Ascending aorta (tissue), 2 donors: ENCODE measurements around the gene MLLT6. TPM values are rescaled to one million over a fixed set of nuclear protein-coding genes. Genes with fewer than 3 reads are reported as not detected.

Experiments
- DNase-seq, 2 donors: peaks; one replicate each; pipeline ENCODE4 v3.0.0-alpha.2; 2019; ENCODE audit warnings: low spot score in 2 of 2
- H3K27ac ChIP-seq, 2 donors: fragments of 200-600 bp; sonication (generic); one replicate each; pipeline ENCODE4 v1.5.1; 2016 to 2017; ENCODE audit warnings: mild to moderate bottlenecking in 1 of 2
- H3K27me3 ChIP-seq: fragments of 200-600 bp; sonication (generic); one replicate; pipeline ENCODE4 v1.5.1; 2017
- H3K36me3 ChIP-seq, 2 donors: fragments of 200-600 bp; sonication (generic); one replicate each; pipeline ENCODE4 v1.5.1; 2016
- H3K4me1 ChIP-seq, 2 donors: fragments of 200-600 bp; sonication (generic); one replicate each; pipeline ENCODE4 v1.5.1; 2016 to 2017; ENCODE audit warnings: mild to moderate bottlenecking in 1 of 2
- H3K4me3 ChIP-seq, 2 donors: fragments of 200-600 bp; sonication (generic); one replicate each; pipeline ENCODE4 v1.5.1; 2016 to 2017; ENCODE audit warnings: mild to moderate bottlenecking in 1 of 2
- H3K9me3 ChIP-seq, 2 donors: fragments of 200-600 bp; sonication (generic); one replicate each; pipeline ENCODE4 v1.5.1; 2016
- CTCF ChIP-seq, 3 experiments: fragments of 200-600 bp in 2 of 3; fragments of 450-650 bp in 1 of 3; sonication (generic) in 2 of 3; IDR thresholded peaks; one replicate each; pipeline ENCODE4 v1.5.1; 2016 to 2019; ENCODE audit warnings: antibody characterized with exemption in 3 of 3, mild to moderate bottlenecking in 1 of 3, moderate library complexity in 1 of 3
- intact Hi-C: fragments of 100-400 bp; cut with DNase I; formaldehyde crosslinking; loops from one replicate; pipeline ENCODE4 v1.15.1; 2023
- total RNA-seq: library from RNA; depleted of rRNA; stranded (reverse); fragments of >200 nt; gene quantifications from one replicate; pipeline ENCODE4 v1.1.0, GENCODE V29; 2016

MLLT6 gene
- total RNA-seq, 1 donor from 2014 or later, result 100 TPM

DNA sequence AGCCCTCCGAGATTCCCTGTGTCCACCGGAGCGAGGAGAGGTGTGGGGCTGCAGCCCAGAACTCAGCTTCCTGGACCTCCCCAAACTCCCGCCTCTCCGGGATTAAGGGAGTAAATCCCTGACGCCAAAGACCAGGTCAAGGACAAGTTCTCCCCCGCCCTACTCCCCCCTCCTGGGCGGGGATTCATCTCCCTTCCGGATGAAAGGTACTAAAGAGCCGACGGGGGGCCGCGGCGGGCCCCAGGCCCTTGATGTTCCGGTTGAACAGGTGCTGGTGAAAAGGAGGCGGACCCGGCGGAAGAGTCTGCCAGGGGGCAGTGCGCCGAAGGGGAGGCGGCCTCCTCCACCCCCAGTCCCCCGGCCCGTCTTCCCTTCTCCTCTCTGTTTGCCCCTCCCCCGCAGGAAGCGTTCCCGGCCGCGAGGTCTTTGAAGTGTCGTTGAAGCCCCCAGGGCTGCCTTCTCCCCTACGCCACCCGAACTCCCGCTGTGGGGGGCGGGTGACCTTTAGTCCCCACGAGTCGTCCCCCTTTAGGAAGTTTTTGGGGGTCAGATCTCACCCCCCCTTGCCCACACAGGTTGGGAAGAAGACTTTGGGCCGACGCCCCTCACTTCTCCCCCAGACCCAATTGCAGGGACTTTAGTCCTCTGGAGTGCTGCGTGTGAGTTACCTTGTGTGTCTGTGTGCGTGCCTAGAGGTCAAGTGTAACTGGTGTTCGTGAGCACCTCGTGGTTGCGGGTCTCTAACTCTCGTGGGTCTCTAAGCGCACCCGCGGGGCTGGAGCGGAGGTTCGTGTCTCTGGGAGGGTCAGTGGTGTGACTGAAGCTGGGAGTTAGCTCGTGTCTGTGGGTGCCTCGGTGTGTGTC is 1.1 kb upstream of the MLLT6 start:
- peak; percentile 14 to 88 for DNase-seq
- Histone ChIP-seq H3K4me3 (peak overlapping the region; percentile 97 to 98), H3K4me1 (peaks cover 4 to 18% of the 10 kb centered on the region in 2 donors), H3K27me3 (no peaks in the 10 kb centered on the region), H3K27ac (peak overlapping the region; percentile 93 to 98), H3K36me3 (peaks cover 0 to 8% of the 10 kb centered on the region in 2 donors), H3K9me3 (no peaks in the 10 kb centered on the region)
- intact Hi-C loops, result loop anchor here (2.0 kb wide), 2 partner anchors 47 to 95 kb away; partner anchors contain the start of gene PIP4K2B
- TF ChIP-seq CTCF (IDR thresholded peaks at IDR 0.05), result no peak

DNA sequence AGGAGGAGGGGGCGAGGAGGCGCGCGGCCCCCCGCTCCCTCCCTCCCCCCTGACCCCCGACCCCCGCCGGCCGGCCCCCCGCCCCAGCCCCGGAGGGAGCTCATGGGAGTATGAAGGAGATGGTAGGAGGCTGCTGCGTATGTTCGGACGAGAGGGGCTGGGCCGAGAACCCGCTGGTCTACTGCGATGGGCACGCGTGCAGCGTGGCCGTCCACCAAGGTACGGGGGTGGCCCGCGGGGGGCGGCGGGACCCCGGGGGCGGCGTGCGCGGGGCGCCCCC is 390 bp downstream of the MLLT6 start:
- intact Hi-C loops, result no loop called here
- peaks cover 5 to 19% of the 10 kb centered on the region in 2 donors for H3K36me3 ChIP-seq
- peak overlapping the region; percentile 87 to 96 for H3K27ac ChIP-seq
- peak overlapping the region; percentile 97 to 98 for H3K4me3 ChIP-seq
- no peak for TF ChIP-seq CTCF (IDR thresholded peaks at IDR 0.05)
- peaks cover 4 to 18% of the 10 kb centered on the region in 2 donors for H3K4me1 ChIP-seq
- DNase-seq, result no peak
- no peaks in the 10 kb centered on the region for H3K27me3 ChIP-seq
- no peaks in the 10 kb centered on the region for H3K9me3 ChIP-seq

GRCh38 chr17:38705803-38706504 is 881 bp downstream of the MLLT6 start:
- no peaks in the 10 kb centered on the region for H3K27me3 ChIP-seq
- TF ChIP-seq CTCF (IDR thresholded peaks at IDR 0.05), result no peak
- H3K4me3 ChIP-seq, result peak overlapping the region; percentile 97 to 98
- DNase-seq, result peak in 1 of 2 donors; percentile 82
- H3K36me3 ChIP-seq, result peaks cover 7 to 22% of the 10 kb centered on the region in 2 donors
- intact Hi-C loops, result no loop called here
- H3K27ac ChIP-seq, result peak overlapping the region; percentile 87 to 96
- H3K4me1 ChIP-seq, result peaks cover 4 to 17% of the 10 kb centered on the region in 2 donors
- no peaks in the 10 kb centered on the region for H3K9me3 ChIP-seq

DNA sequence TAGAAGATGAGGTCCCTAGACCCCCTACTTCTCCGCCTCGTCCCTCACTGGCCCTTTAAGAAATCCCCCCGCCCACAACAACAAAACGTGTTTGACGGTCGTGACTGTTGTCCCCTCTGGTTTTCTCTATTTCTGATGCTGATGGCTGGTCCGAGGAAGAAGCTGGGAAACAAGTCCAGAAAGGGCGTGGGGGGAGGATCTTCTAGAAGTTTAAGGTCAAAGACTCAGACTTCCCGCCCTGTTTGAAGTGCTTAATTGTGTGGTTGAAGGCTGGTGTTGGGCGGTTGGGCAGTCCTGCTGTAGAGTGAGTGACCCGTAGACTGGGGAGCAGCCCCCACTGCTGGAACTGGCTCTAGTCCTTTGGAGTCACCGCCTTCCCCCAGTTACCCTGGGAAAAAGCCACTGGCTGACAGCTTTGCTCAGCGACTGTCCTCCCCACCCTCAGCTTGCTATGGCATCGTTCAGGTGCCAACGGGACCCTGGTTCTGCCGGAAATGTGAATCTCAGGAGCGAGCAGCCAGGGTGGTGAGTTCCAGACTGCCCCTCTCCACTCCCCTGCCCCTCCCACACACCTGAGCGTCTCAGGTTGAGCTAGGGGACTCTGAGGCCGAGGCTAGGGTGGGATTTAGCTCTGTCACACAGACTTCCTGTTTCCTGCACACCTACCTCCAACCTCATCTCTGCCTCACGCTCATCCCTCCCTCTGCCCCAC is 1.6 kb downstream of the MLLT6 start:
- Histone ChIP-seq H3K4me3 (peak overlapping the region; percentile 97 to 98), H3K27ac (peak overlapping the region; percentile 87 to 96), H3K9me3 (no peaks in the 10 kb centered on the region), H3K36me3 (peaks cover 14 to 29% of the 10 kb centered on the region in 2 donors), H3K4me1 (peaks cover 4 to 10% of the 10 kb centered on the region in 2 donors), H3K27me3 (no peaks in the 10 kb centered on the region)
- TF ChIP-seq CTCF (IDR thresholded peaks at IDR 0.05), result no peak
- intact Hi-C loops, result no loop called here
- peak in 1 of 2 donors; percentile 63 for DNase-seq

- intact Hi-C loops, result no loop called here
- Histone ChIP-seq H3K27me3 (no peaks in the 10 kb centered on the region), H3K36me3 (peaks cover 24 to 40% of the 10 kb centered on the region in 2 donors), H3K9me3 (no peaks in the 10 kb centered on the region), H3K27ac (no peak overlapping the region), H3K4me1 (peaks cover 4 to 10% of the 10 kb centered on the region in 2 donors), H3K4me3 (no peak overlapping the region)
- DNase-seq, result no peak
- no peak for TF ChIP-seq CTCF (IDR thresholded peaks at IDR 0.05)
These were observed 2.7 kb downstream of the MLLT6 start for GRCh38 chr17:38707678-38708351.
